Measurements from ENCODE around the gene MAF. TPM values are rescaled to one million over a fixed set of nuclear protein-coding genes. Genes with fewer than 3 reads are reported as not detected.

The MAF gene
- total and polyA plus RNA-seq, 2 of the 13 experiments (the other 11 are each of a cell fraction or from before 2014, with no cell fraction given), result 0.07 to 0.31 TPM

- TF ChIP-seq ATRX (CRISPR knock-in tag; IDR thresholded peaks at IDR 0.05; ENCODE audit: borderline replicate concordance) (no peak), MIER2 (CRISPR knock-in tag; IDR thresholded peaks at IDR 0.05) (no peak), BRCA1 (CRISPR knock-in tag; IDR thresholded peaks at IDR 0.05) (no peak), WIZ (CRISPR knock-in tag; IDR thresholded peaks at IDR 0.05) (no peak), PATZ1 (CRISPR knock-in tag; IDR thresholded peaks at IDR 0.05) (peak; percentile 87), ZNF616 (CRISPR knock-in tag; IDR thresholded peaks at IDR 0.05; ENCODE audit: low read depth) (no peak), PRDM15 (CRISPR knock-in tag; IDR thresholded peaks at IDR 0.05) (no peak)
These were observed 774 bp upstream of the MAF start (continued) for GRCh38 chr16:79601092-79601930.
